CD4-positive, alpha-beta T cell treated with Interleukin-1 beta for 1 hour (primary cell): Measurements from ENCODE around the gene GRHPR.
"Not testable (repeated sequence)": the region's sequence is repeated elsewhere in the genome, so short reads cannot be mapped to it uniquely, and the experiment has no call there.

Experiments used
- DNase-seq, 2 donors: peaks; one replicate each; pipeline ENCODE4 v3.0.0-alpha.2; 2020 to 2022

GRHPR gene

GRCh38 chr9:37424204-37424685, 1.7 kb downstream of the GRHPR start:
- DNase-seq: no peak

- no peak for DNase-seq
Measured at GRCh38 chr9:37424686-37425297, 2.3 kb downstream of the GRHPR start.

DNA sequence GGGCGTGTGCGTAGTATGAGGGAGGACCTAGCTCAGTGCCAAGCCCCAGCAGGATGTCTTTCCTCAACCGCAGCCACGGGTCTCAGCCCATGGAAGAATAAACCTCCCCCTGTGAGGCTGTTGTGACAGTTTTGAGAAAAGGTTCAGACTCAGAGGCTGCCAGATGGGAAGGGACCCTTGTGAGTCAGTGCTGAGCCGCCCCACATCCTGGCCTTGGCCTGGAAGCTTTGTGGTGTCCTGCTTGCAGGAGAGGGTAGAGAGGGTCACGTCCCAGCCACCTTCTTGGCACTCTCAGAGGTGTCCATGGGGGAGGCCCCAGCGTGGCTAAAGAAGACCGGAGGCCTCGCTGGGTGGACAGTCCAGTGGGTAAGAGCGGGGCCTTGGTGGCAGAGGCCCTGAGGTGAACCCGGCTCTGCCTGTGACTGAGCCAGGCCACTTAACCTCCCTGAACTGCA, 2.8 kb downstream of the GRHPR start:
- no peak for DNase-seq

GRCh38 chr9:37426431-37426830, 3.9 kb downstream of the GRHPR start:
- DNase-seq: not testable (repeated sequence)

- DNase-seq: no peak
Measured at GRCh38 chr9:37426846-37427245, 4.3 kb downstream of the GRHPR start.

DNA sequence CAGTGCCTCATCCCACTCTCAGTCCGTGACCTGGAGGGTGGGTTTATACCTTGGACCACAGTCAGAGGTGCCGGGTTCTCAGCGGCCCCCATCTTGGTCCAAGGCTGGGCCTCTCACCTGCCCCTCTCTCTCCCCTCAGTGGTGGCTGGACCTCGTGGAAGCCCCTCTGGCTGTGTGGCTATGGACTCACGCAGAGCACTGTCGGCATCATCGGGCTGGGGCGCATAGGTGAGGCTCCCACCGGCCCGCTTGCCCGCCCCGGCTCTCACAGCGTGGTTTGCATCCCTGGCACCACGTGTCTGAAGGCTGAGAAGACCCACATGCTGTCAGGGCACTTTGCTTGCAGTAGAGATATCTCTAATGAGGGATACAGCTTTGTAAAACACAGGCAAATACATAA, 5.8 kb downstream of the GRHPR start:
- no peak for DNase-seq

DNA sequence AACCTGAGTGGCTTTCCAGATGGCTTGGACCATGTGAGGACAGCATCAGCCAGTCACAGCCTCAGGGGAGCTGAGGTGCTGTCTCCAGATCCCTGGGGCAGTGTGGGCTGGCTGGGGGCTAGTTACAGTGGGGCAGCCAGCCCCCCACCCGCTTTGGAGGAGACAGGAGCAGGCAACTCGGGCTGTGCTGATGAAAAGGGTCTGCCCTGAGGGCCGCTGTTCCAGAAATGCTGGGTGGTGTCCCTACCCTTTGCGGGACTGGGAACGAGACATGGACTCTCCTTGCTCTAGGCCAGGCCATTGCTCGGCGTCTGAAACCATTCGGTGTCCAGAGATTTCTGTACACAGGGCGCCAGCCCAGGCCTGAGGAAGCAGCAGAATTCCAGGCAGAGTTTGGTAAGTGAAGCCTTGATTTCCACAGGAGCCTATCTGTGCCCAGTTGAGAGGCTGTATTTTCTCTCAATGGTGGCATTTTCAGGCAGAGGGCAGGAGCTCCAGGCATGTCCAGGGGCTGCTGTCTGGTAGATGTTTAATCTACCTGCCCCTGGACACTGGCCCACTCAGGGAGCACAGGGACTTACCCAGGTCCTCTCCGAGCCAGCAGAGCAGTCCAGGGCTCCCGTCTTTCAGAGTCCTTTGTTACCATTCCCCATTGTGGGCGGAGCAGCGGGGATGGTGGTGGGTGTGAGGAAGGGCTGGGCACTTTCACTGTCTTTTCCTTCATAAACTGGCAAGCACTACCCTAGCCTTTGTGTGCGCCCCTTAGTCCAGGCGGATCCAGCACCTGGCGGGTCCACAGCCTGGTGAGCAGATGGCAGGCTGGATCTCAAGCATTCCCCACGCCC, 7.2 kb downstream of the GRHPR start:
- DNase-seq: no peak

DNA sequence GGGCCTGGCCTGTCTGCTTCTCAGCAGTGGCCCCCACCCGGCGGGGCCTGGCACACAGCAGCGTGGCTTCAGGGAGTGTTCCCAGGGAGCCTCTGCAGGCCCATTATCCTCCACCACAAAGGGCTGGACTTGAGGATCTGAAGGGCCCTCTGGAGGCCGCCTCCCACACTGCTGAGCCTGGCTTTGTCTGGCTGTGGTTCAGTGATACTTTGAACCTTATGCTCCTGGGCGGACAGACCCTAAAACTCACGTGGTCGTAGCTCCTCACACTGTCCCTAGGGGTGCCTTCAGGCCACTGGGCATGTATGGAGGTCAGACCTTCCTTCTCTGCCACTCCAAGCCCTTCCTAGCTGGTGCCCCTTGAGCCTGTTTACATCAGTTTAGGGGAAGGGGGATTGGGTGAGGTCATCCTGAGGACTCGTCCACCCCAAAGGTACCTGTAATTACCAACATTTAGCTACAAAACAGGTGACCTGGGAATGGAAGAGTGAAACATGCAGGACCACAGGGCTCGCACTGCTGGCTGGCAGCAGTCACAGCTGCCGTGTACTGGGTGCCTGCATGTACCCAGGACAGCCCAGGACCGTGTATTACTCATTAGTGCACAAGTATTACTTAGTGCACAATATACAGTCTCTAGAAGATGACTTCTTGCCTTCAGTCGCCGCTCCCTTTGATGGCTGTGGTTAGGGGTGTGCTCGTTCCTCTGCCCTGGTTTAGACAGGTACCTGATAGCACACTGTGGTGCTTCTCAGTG, 8.5 kb downstream of the GRHPR start:
- no peak for DNase-seq

GRCh38 chr9:37432020-37432419, 9.5 kb downstream of the GRHPR start:
- DNase-seq: no peak

DNA sequence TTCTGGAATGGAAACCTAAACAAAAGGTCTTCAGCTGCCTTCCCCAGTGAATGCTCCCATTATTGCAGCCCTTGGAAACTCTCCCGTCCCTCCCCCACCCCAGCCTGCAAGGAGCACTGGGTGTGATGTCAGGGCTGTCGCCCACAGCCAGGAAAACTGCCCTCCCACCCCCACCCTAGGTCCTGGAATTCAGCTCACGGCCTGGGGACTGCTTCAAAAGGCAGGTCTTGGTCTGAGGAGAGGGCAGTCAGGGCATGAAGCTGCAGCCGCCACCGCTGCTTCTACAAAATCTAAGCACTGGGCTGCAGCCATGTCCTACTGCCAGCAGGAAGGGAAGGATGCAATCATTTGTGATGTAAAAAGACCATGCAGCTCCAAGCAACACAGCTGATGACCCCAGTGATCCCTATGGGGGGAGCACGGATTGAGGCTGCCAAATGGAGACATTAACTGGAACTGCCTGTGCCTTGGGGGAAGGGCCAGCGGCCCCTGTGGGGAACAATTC, 11.4 kb downstream of the GRHPR start:
- DNase-seq: no peak

DNA sequence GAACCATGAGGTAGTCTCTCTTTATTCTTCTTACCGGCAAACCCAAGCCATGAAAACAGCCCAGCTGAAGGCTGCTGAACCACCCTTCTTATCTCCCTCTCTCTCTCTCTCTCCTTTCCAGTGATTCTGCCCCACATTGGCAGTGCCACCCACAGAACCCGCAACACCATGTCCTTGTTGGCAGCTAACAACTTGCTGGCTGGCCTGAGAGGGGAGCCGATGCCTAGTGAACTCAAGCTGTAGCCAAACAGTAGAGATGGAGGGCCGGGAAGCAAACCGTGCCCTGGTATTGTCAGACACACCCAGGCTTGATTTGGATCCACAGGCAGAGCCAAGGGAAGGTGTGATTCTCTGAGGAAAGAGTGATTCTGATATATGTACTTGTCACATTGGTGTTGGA, 14.0 kb downstream of the GRHPR start:
- no peak for DNase-seq

GRCh38 chr9:37437010-37437409, 14.5 kb downstream of the GRHPR start:
- DNase-seq: no peak

DNA sequence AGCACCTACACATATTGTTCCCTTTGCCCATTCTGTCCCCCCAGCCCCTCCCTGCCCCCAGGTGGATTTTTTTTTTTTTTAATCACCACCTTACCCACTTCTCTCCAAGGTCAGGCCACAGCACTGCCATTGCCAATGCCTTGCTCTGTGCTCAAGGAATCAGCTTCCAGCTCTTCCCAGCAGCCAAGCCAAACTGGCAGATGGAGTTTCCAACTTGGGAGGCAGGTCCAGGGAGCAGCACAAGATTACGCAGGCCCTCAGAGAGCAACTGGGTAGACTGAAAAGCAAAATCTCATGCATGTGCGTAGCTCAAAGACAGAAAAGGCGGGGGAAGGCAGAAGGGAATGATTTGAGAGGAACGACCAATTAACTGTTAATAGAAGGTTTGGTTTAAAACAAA, 15.1 kb downstream of the GRHPR start:
- no peak for DNase-seq

DNA sequence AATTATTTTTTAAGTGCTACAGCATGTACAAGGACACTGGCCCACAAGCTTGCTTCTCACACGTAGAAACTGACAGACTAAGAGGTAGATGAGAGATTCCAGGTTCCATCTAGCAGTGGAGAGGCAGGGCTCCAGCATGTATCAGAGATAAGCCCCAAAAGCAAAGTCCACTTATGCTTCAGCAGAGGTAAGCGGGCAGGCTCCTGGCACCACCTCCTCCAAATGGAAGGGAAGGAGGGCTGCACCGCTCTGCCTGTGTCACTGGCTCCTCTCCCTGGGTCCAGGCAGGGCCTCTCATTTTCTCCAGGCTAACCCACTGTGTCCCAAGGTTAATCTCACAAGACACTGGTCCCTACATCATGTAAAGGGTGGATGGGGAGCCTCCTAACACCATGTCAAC, 15.9 kb downstream of the GRHPR start:
- DNase-seq: no peak

DNA sequence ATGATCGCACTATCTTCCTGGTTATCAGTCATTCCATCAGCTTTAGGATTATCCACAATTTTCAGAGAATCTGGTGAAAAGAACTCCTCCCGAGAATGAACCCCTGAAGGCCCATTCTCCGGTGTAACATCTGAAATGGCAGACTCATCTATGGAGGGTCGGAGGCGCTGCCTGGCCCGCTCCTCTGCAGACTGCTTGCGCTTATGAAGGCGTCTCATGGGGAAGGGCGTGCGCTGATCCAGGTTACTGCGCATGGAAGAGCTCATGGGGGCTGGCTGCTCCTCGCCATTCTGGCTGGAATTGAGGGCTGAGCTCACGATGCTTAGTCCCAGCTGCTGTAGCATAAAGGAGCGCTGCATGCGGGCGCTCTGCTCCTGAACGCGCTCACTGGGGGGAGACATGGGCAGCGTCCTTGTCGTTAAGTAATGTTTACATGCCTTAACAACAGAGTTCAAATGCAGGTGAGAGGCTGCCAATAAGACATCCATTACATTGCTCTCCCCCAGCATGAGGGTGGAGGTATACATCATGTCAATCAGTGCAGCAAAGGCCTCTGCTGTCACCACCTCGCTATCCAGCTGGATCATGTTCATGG, 19.4 kb downstream of the GRHPR start:
- DNase-seq: no peak

DNA sequence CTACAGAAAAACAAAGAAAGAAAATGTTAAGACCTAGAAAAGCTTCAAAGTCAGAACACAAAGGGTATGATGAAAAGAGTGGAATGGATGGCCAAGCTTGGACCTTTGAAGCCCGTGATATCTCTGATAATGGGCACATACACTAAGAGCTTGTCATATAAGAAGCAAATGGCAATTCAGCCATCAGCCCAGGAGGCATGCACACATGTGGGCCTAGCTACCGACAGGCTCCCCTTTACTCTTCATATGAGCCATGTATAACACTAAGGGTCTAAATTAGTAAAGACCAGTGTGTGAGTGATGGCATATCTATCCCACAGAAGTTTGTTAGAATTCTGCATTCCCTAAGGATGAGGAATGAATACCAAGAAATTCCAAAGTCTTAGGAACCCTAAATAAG, 20.1 kb downstream of the GRHPR start:
- DNase-seq: no peak

DNA sequence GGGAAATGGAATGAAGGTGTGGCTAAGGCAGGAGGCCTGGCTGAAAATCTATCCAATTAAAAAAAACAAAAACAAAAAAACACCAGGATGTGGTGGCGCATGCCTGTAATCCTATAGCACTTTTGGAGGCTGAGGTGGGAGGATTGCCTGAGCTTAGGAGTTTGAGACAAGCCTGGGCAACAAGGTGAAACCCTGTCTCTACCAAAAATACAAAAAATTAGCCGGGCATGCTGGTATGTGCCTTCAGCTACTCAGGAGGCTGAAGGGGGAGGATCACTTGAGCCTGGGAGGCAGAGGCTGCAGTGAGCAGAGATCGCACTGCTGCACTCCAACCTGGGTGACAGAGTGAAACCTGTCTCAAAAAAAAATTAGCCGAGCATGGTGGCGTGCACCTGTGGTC, 21.1 kb downstream of the GRHPR start:
- no peak for DNase-seq

DNA sequence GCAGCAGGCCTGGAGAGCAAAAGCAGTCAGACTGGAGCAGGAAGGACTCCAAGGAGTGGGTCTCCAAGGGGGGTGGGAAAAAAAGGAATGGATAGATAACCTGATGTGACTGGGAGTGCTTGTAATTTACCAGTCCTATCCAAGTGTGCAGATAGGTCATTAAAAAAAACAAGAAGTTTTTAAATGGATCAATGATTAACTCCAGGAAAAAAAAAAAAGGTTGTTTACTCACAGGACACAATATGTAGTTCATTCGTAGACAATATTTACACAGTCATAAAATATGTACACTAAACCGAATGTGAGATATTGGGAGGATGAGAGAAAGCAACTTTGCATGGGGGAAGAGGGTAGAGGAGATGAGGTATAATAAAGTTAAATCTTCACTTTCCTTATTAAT, 22.4 kb downstream of the GRHPR start:
- DNase-seq: no peak

DNA sequence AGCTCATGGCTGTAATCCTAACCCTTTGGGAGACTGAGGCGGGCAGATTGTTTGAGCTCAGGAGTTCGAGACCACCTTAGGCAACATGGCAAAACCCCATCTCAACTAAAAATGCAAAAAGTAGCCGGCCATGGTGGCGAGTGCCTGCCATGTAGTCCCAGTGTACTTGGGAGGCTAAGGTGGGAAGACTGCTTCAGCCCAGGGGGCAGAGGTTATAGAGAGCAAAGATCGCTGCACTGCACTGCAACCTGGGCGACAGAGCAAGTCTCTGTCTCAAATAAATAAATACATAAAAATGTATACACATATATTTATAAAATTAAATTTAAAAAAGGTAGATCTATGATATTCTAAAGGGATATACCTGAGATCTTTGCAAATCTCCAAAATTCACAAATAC, 23.3 kb downstream of the GRHPR start:
- no peak for DNase-seq

DNA sequence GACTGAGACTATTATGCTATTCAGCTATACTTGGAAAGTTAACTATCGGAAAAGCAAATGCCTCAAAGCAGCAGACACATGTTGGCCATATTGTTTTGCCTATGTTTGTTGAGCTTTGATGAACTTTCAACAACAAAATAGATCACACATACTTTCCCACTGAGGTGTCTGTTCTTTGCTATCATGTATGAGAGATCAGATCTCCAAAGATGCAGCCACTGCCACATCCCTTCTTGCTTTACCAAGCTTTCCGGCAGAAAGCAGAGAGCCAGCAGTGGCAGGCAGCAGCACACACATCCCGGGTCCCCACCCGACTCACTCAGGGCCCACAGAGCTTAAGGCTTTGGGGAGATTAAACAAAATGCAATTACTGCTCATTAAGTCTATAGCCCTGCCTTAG, 23.9 kb downstream of the GRHPR start:
- no peak for DNase-seq

DNA sequence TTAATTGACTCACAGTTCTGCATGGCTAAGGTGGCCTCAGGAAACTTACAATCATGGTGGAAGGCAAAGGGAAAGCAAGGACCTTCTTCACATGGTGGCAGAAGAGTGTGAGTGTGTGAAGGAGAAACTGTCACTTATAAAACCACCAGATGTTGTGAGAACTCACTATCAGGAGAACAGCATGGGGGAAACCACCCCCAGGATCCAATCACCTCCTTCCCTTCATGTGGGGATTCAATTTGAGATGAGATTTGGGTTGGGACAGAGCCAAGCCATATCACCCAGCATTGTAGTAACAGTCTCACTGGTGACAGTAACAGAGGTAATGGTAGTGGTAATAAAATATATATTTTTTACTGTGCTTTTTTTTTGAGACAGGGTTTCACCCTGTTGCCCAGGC, 24.6 kb downstream of the GRHPR start:
- no peak for DNase-seq

- DNase-seq: no peak
Measured at GRCh38 chr9:37449862-37450632, 27.6 kb downstream of the GRHPR start.
